WTC11 (cell line): ENCODE measurements around the gene CARMIL1. TPM values are rescaled to one million over a fixed set of nuclear protein-coding genes. Genes with fewer than 3 reads are reported as not detected.
A peak's percentile ranks its signal among the peaks of the same experiment; 100 is the strongest.

Experiments used
- ATAC-seq: fragments of 200-7000 bp; cut with Tn5 transposase; 2 replicates; pipeline ENCODE4 v1.10.0; 2021; ENCODE audit warnings: mild to moderate bottlenecking, moderate library complexity
- CTCF ChIA-PET: fragments of 300-600 bp; sonication (Branson Sonifier 250); formaldehyde crosslinking; loops from one replicate; lab custom pipeline; 2021; ENCODE audit warnings: antibody characterized with exemption; lab: Charles Lee
- POLR2A ChIA-PET: fragments of 350-600 bp; sonication (Branson Sonifier 250); formaldehyde crosslinking; loops from one replicate; lab custom pipeline; 2021; ENCODE audit warnings: antibody characterized with exemption; lab: Charles Lee
- DNase-seq: peaks from one replicate; pipeline ENCODE4 v3.0.0; 2021; ENCODE audit warnings: low spot score
- H3K27ac Mint-ChIP-seq: 2 replicates; pipeline ENCODE4 v1.8.0; 2021; ENCODE audit warnings: mixed read lengths
- H3K27me3 Mint-ChIP-seq: 2 replicates; pipeline ENCODE4 v1.8.0; 2021; ENCODE audit warnings: low read depth, mild to moderate bottlenecking, moderate library complexity, mixed read lengths
- H3K36me3 Mint-ChIP-seq: 2 replicates; pipeline ENCODE4 v1.8.0; 2021; ENCODE audit warnings: mixed read lengths
- H3K4me1 Mint-ChIP-seq: 2 replicates; pipeline ENCODE4 v1.8.0; 2022; ENCODE audit warnings: mixed read lengths
- H3K4me3 Mint-ChIP-seq: 2 replicates; pipeline ENCODE4 v1.8.0; 2021; ENCODE audit warnings: mild to moderate bottlenecking, moderate library complexity, mixed read lengths
- H3K9me3 Mint-ChIP-seq: 2 replicates; pipeline ENCODE4 v1.8.0; 2021; ENCODE audit warnings: mixed read lengths
- AFF4 ChIP-seq: sonication (generic); formaldehyde crosslinking; IDR thresholded peaks from 2 replicates; pipeline ENCODE4 v1.8.1; 2023; ENCODE audit warnings: mild to moderate bottlenecking, missing genetic modification reagents, borderline replicate concordance
- ATF1 ChIP-seq: sonication (generic); formaldehyde crosslinking; IDR thresholded peaks from 2 replicates; pipeline ENCODE4 v1.8.1; 2023; ENCODE audit warnings: mild to moderate bottlenecking, moderate library complexity, missing genetic modification reagents
- ATF2 ChIP-seq: sonication (generic); formaldehyde crosslinking; IDR thresholded peaks from 2 replicates; pipeline ENCODE4 v1.8.1; 2022; ENCODE audit warnings: low read depth, missing genetic modification reagents, borderline replicate concordance
- ATF3 ChIP-seq: sonication (generic); formaldehyde crosslinking; conservative IDR thresholded peaks from 2 replicates; pipeline ENCODE4 v1.8.1; 2022; ENCODE audit warnings: mild to moderate bottlenecking, missing genetic modification reagents
- CBFB ChIP-seq: sonication (generic); formaldehyde crosslinking; IDR thresholded peaks from 2 replicates; pipeline ENCODE4 v1.8.1; 2022; ENCODE audit warnings: mild to moderate bottlenecking, low read depth, missing genetic modification reagents
- CTCF ChIP-seq: fragments of 200-600 bp; IDR thresholded peaks from 2 replicates; pipeline ENCODE4 v1.8.0; 2022; ENCODE audit warnings: antibody characterized with exemption
- E2F4 ChIP-seq: sonication (generic); formaldehyde crosslinking; IDR thresholded peaks from 2 replicates; pipeline ENCODE4 v1.8.1; 2022; ENCODE audit warnings: low read depth, mild to moderate bottlenecking, moderate library complexity, missing genetic modification reagents, borderline replicate concordance
- ESRRA ChIP-seq: sonication (generic); formaldehyde crosslinking; IDR thresholded peaks from 2 replicates; pipeline ENCODE4 v1.8.1; 2022; ENCODE audit warnings: mild to moderate bottlenecking, missing genetic modification reagents, borderline replicate concordance
- GRHL2 ChIP-seq: fragments of 250-450 bp; sonication (Bioruptor Pico); IDR thresholded peaks from 2 replicates; pipeline ENCODE4 v1.8.0; 2022; ENCODE audit warnings: mild to moderate bottlenecking, moderate library complexity; ENCODE audit not compliant: insufficient replicate concordance, severe bottlenecking
- IRF1 ChIP-seq: sonication (generic); formaldehyde crosslinking; IDR thresholded peaks from 2 replicates; pipeline ENCODE4 v1.8.0; 2023; ENCODE audit warnings: missing genetic modification reagents
- NR2C2 ChIP-seq: sonication (generic); formaldehyde crosslinking; IDR thresholded peaks from 2 replicates; pipeline ENCODE4 v1.8.0; 2022; ENCODE audit warnings: mild to moderate bottlenecking, missing genetic modification reagents
- OVOL2 ChIP-seq: fragments of 250-450 bp; sonication (Bioruptor Pico); IDR thresholded peaks from 2 replicates; pipeline ENCODE4 v1.9.0; 2021; ENCODE audit warnings: mild to moderate bottlenecking, borderline replicate concordance
- RELA ChIP-seq: sonication (generic); formaldehyde crosslinking; IDR thresholded peaks from 2 replicates; pipeline ENCODE4 v1.8.1; 2022; ENCODE audit warnings: missing genetic modification reagents, mild to moderate bottlenecking, borderline replicate concordance
- RORB ChIP-seq: fragments of 250-450 bp; sonication (Bioruptor Pico); IDR thresholded peaks from 2 replicates; pipeline ENCODE4 v1.9.0; 2021; ENCODE audit warnings: mild to moderate bottlenecking
- SMAD3 ChIP-seq: sonication (generic); formaldehyde crosslinking; IDR thresholded peaks from 2 replicates; pipeline ENCODE4 v1.8.0; 2022; ENCODE audit warnings: missing genetic modification reagents, mild to moderate bottlenecking, borderline replicate concordance
- SMAD4 ChIP-seq: sonication (generic); formaldehyde crosslinking; IDR thresholded peaks from 2 replicates; pipeline ENCODE4 v1.8.0; 2022; ENCODE audit warnings: mild to moderate bottlenecking, missing genetic modification reagents
- TCF7 ChIP-seq: sonication (generic); formaldehyde crosslinking; IDR thresholded peaks from 2 replicates; pipeline ENCODE4 v1.8.0; 2022; ENCODE audit warnings: mild to moderate bottlenecking, low read depth, missing genetic modification reagents, moderate library complexity
- USF1 ChIP-seq: sonication (generic); formaldehyde crosslinking; IDR thresholded peaks from 2 replicates; pipeline ENCODE4 v1.8.0; 2022; ENCODE audit warnings: mild to moderate bottlenecking, missing genetic modification reagents
- ZMAT4 ChIP-seq: fragments of 250-450 bp; sonication (Bioruptor Pico); IDR thresholded peaks from 2 replicates; pipeline ENCODE4 v1.9.0; 2021; ENCODE audit warnings: mild to moderate bottlenecking
- total RNA-seq: library from RNA; stranded (reverse); gene quantifications from 3 replicates; pipeline ENCODE4 v1.2.3, GENCODE V29; 2021

The CARMIL1 gene
- total RNA-seq, 1 experiment from 2014 or later = 36.2 TPM

- POLR2A ChIA-PET = no interaction called here
Measured at GRCh38 chr6:25387911-25388310, 108.7 kb downstream of the CARMIL1 start.

GRCh38 chr6:25388776-25389175, 109.6 kb downstream of the CARMIL1 start:
- POLR2A ChIA-PET = no interaction called here
- DNase-seq (no peak), ATAC-seq (no peak)
- Mint-ChIP-seq H3K36me3 (no peaks in the 10 kb centered on the region), H3K9me3 (no peaks in the 10 kb centered on the region), H3K27me3 (no peaks in the 10 kb centered on the region), H3K4me1 (peaks cover 21% of the 10 kb centered on the region), H3K27ac (peak overlapping the region; percentile 73; the same call in 1 of the 2 replicates), H3K4me3 (no peak overlapping the region)
- TF ChIP-seq E2F4 (CRISPR knock-in tag) (no peak), SMAD4 (CRISPR knock-in tag) (no peak), RELA (CRISPR knock-in tag) (no peak), GRHL2 (CRISPR knock-in tag) (no peak), SMAD3 (no peak), CBFB (CRISPR knock-in tag) (no peak), ESRRA (CRISPR knock-in tag) (no peak), ATF3 (CRISPR knock-in tag) (no peak), CTCF (no peak), AFF4 (CRISPR knock-in tag) (no peak), OVOL2 (CRISPR knock-in tag) (no peak), ZMAT4 (CRISPR knock-in tag) (no peak)
- CTCF ChIA-PET = interaction anchor here (1.4 kb wide), 1 partner anchor 110 kb away, joined by 4 read pairs; the partner anchor contains the start of gene CARMIL1

More at GRCh38 chr6:25387911-25388310, 108.7 kb downstream of the CARMIL1 start:
- CTCF ChIA-PET = interaction anchor here (1.4 kb wide), 1 partner anchor 109 kb away, joined by 4 read pairs; the partner anchor contains the start of gene CARMIL1
- no peak for DNase-seq
- H3K36me3 Mint-ChIP-seq = no peaks in the 10 kb centered on the region; the same call in 1 of the 2 replicates
- H3K27ac Mint-ChIP-seq = no peak overlapping the region
- TF ChIP-seq ATF1 (CRISPR knock-in tag) = no peak
- TF ChIP-seq TCF7 (CRISPR knock-in tag) = no peak
- H3K4me3 Mint-ChIP-seq = no peak overlapping the region
- H3K9me3 Mint-ChIP-seq = peaks cover 2% of the 10 kb centered on the region
- H3K27me3 Mint-ChIP-seq = no peaks in the 10 kb centered on the region
- no peak for ATAC-seq
- H3K4me1 Mint-ChIP-seq = peaks cover 21% of the 10 kb centered on the region

- Mint-ChIP-seq H3K4me1 (peaks cover 21% of the 10 kb centered on the region), H3K27ac (no peak overlapping the region), H3K27me3 (no peaks in the 10 kb centered on the region), H3K9me3 (no peaks in the 10 kb centered on the region), H3K4me3 (no peak overlapping the region), H3K36me3 (no peaks in the 10 kb centered on the region)
- ChIA-PET CTCF (no interaction called here), POLR2A (no interaction called here)
- no peak for TF ChIP-seq RORB (CRISPR knock-in tag)
- no peak for TF ChIP-seq ATF2 (CRISPR knock-in tag)
- TF ChIP-seq USF1 (CRISPR knock-in tag) = no peak
- no peak for TF ChIP-seq IRF1
- TF ChIP-seq NR2C2 (CRISPR knock-in tag) = no peak
- ATAC-seq (no peak), DNase-seq (no peak)
Measured at GRCh38 chr6:25389471-25389870, 110.3 kb downstream of the CARMIL1 start.
